GM23338 (cell line): ENCODE measurements around the gene KRTAP12-3. TPM values are rescaled to one million over a fixed set of nuclear protein-coding genes. Genes with fewer than 3 reads are reported as not detected.

Experiments
- ATAC-seq: fragments of 200-7000 bp; cut with Tn5 transposase; 3 replicates; pipeline ENCODE4 v1.9.1; 2020
- DNase-seq: peaks from one replicate; pipeline ENCODE4 v3.0.0-alpha.2; 2015; ENCODE audit warnings: low spot score
- H2AFZ ChIP-seq: fragments of 200-600 bp; sonication (generic); 2 replicates; pipeline ENCODE4 v1.8.0; 2016; ENCODE audit warnings: antibody characterized with exemption, mild to moderate bottlenecking, moderate library complexity
- H3F3A ChIP-seq: fragments of 200-600 bp; sonication (generic); replicated peaks from 2 replicates; pipeline ENCODE4 v1.8.0; 2017; ENCODE audit warnings: antibody characterized with exemption, mixed run types, low read depth
- H3K27ac ChIP-seq: fragments of 200-600 bp; sonication (generic); 2 replicates; pipeline ENCODE4 v1.6.1; 2016; ENCODE audit warnings: low read depth
- H3K27me3 ChIP-seq: fragments of 200-600 bp; sonication (generic); 2 replicates; pipeline ENCODE4 v1.8.0; 2016; ENCODE audit warnings: mild to moderate bottlenecking, mixed run types, moderate library complexity; ENCODE audit not compliant: insufficient read depth
- H3K36me3 ChIP-seq: fragments of 200-600 bp; sonication (generic); 2 replicates; pipeline ENCODE4 v1.8.0; 2016; ENCODE audit warnings: mild to moderate bottlenecking; ENCODE audit not compliant: insufficient read depth
- H3K4me1 ChIP-seq: fragments of 200-600 bp; sonication (generic); 2 replicates; pipeline ENCODE4 v1.8.0; 2016; ENCODE audit warnings: mild to moderate bottlenecking, moderate library complexity; ENCODE audit not compliant: insufficient read depth
- H3K4me2 ChIP-seq: fragments of 200-600 bp; sonication (generic); 2 replicates; pipeline ENCODE4 v1.7.1; 2017; ENCODE audit warnings: mixed run types
- H3K4me3 ChIP-seq: fragments of 200-600 bp; sonication (generic); 2 replicates; pipeline ENCODE4 v1.6.1; 2016; ENCODE audit warnings: mixed run types
- H3K79me2 ChIP-seq: fragments of 200-600 bp; sonication (generic); replicated peaks from 2 replicates; pipeline ENCODE4 v1.8.0; 2017; ENCODE audit warnings: mild to moderate bottlenecking; ENCODE audit not compliant: insufficient read depth
- H3K9me2 ChIP-seq: fragments of 200-600 bp; sonication (generic); 2 replicates; pipeline ENCODE4 v1.8.0; 2017; ENCODE audit not compliant: insufficient read depth
- H4K20me1 ChIP-seq: fragments of 200-600 bp; sonication (generic); replicated peaks from 2 replicates; pipeline ENCODE4 v1.8.0; 2017; ENCODE audit warnings: mild to moderate bottlenecking; ENCODE audit not compliant: insufficient read depth
- H3K27ac Mint-ChIP-seq: 2 replicates; pipeline ENCODE4 v1.8.0; 2020; ENCODE audit warnings: inconsistent platforms, mild to moderate bottlenecking, moderate library complexity, mixed read lengths
- H3K27me3 Mint-ChIP-seq: 3 replicates; pipeline ENCODE4 v1.8.0; 2022; ENCODE audit warnings: low read depth, mild to moderate bottlenecking, moderate library complexity, mixed read lengths, inconsistent platforms; ENCODE audit not compliant: insufficient read depth, poor library complexity
- H3K36me3 Mint-ChIP-seq: 3 replicates; pipeline ENCODE4 v1.8.0; 2021; ENCODE audit warnings: low read depth, mild to moderate bottlenecking, inconsistent platforms, moderate library complexity, mixed read lengths
- H3K4me1 Mint-ChIP-seq: 3 replicates; pipeline ENCODE4 v1.8.0; 2020; ENCODE audit warnings: mild to moderate bottlenecking, inconsistent platforms, mixed read lengths
- H3K4me3 Mint-ChIP-seq: 3 replicates; pipeline ENCODE4 v1.8.0; 2021; ENCODE audit warnings: moderate library complexity, mild to moderate bottlenecking, inconsistent platforms, mixed read lengths
- H3K9me3 Mint-ChIP-seq: 3 replicates; pipeline ENCODE4 v1.8.0; 2020; ENCODE audit warnings: moderate library complexity, mild to moderate bottlenecking, inconsistent platforms, mixed read lengths
- CREB1 ChIP-seq: fragments of 250-450 bp; sonication (Bioruptor Pico); IDR thresholded peaks from 2 replicates; pipeline ENCODE4 v1.5.0; 2020; ENCODE audit warnings: low read depth, mild to moderate bottlenecking, moderate library complexity
- EZH2 ChIP-seq: fragments of 200-600 bp; sonication (generic); IDR thresholded peaks from one replicate; pipeline ENCODE4 v1.8.0; 2017; ENCODE audit warnings: antibody characterized with exemption, mild to moderate bottlenecking, low read depth; ENCODE audit not compliant: unreplicated experiment
- EZH2phosphoT487 ChIP-seq: fragments of 200-600 bp; sonication (generic); IDR thresholded peaks from one replicate; pipeline ENCODE4 v1.8.1; 2018; ENCODE audit warnings: antibody characterized with exemption; ENCODE audit not compliant: unreplicated experiment
- JUNB ChIP-seq: IDR thresholded peaks from one replicate; pipeline ENCODE4 v1.6.1; 2016; ENCODE audit warnings: antibody characterized with exemption; ENCODE audit not compliant: unreplicated experiment
- NANOG ChIP-seq: IDR thresholded peaks from 2 replicates; pipeline ENCODE4 v1.6.1; 2016; ENCODE audit warnings: antibody characterized with exemption, borderline replicate concordance
- POLR2AphosphoS5 ChIP-seq: IDR thresholded peaks from 2 replicates; pipeline ENCODE4 v1.6.1; 2016; ENCODE audit warnings: antibody characterized with exemption, low read depth
- STAT1 ChIP-seq: IDR thresholded peaks from one replicate; pipeline ENCODE4 v1.6.1; 2016; ENCODE audit warnings: antibody characterized with exemption; ENCODE audit not compliant: unreplicated experiment
- ZNF114 ChIP-seq: fragments of 250-450 bp; sonication (Bioruptor Pico); IDR thresholded peaks from 2 replicates; pipeline ENCODE4 v1.5.0; 2020; ENCODE audit warnings: mild to moderate bottlenecking, moderate library complexity
- ZNF331 ChIP-seq: fragments of 250-450 bp; sonication (Bioruptor Pico); IDR thresholded peaks from 2 replicates; pipeline ENCODE4 v1.5.0; 2020; ENCODE audit warnings: low read depth, mild to moderate bottlenecking, moderate library complexity
- polyA plus RNA-seq: library from polyadenylated mRNA; unstranded; fragments of >200 nt; fragmentation: Nextera tagmentation; extraction: Ambion mirVana; gene quantifications from 2 replicates; pipeline ENCODE4 v1.2.1, GENCODE V29; 2016
- total RNA-seq: library from RNA; depleted of rRNA; stranded (reverse); fragments of >200 nt; shearing (Covaris generic); gene quantifications from 2 replicates; pipeline ENCODE4 v1.2.3, GENCODE V29; 2014
- TF ChIP-seq, protein P1 (sequence below), 2 experiments: fragments of 200-600 bp in 1 of 2; sonication (generic) in 1 of 2; conservative IDR thresholded peaks; 2 replicates each; pipeline versions ENCODE4 v1.5.1 to v1.6.1; 2016 to 2017; ENCODE audit warnings: antibody characterized with exemption in 2 of 2, low read depth in 2 of 2, mild to moderate bottlenecking in 2 of 2, moderate library complexity in 1 of 2
- TF ChIP-seq, protein P2 (sequence below): IDR thresholded peaks from 2 replicates; pipeline ENCODE4 v1.6.1; 2016; ENCODE audit warnings: antibody characterized with exemption
- TF ChIP-seq, protein P3 (sequence below): fragments of 250-450 bp; sonication (Bioruptor Pico); IDR thresholded peaks from 2 replicates; pipeline ENCODE4 v1.5.0; 2020; ENCODE audit warnings: mild to moderate bottlenecking, moderate library complexity

The KRTAP12-3 gene
- total and polyA plus RNA-seq, 2 experiments from 2014 or later, result not detected

- no peak for TF ChIP-seq NANOG
- no peak for TF ChIP-seq EZH2phosphoT487
Measured at GRCh38 chr21:44612669-44613229, 45.0 kb upstream of the KRTAP12-3 start (continued).

DNA sequence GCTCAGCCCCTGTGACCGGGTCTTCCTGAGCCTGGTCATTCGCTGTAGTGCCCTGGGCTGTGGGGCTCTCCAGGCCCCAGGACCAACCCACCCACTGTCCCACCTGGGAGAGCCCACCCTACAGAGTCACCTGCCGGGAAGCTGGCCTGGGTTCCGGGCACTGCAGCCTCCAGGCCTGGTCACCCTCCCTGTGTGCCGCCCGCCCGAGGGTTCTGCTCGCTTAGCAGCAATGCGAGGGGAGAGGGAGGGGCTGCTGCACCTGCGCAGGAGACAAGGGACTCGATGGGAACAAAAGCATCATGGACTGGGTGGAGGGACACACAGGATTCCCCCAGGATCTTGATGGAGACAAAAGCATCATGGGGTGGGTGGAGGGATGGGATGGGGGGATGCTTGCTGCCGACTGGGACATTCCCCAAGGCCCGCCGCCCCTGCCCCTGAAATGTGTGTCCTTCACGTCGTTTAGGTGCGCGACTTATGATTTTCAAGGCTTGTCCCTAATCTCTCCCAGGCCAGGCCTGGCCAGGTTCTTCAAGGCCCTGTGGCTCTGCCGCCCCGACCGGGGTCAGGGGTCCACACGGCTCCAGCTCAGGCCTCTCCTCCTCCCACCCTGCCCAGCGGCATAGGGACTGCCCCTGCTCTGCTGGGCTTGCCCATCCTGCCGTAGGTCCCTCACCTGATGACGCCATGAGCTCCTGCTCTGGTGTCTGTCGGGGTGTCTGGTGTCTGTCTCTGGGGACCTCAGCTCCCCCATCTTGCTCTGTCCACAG lies 44.2 kb upstream of the KRTAP12-3 start:
- H3K27ac Mint-ChIP-seq, result no peak overlapping the region; the same call in 1 of the 2 replicates
- no peak overlapping the region for H3K27ac ChIP-seq
- no peak for ATAC-seq
- no peak for TF ChIP-seq NANOG
- TF ChIP-seq, protein P1, sequence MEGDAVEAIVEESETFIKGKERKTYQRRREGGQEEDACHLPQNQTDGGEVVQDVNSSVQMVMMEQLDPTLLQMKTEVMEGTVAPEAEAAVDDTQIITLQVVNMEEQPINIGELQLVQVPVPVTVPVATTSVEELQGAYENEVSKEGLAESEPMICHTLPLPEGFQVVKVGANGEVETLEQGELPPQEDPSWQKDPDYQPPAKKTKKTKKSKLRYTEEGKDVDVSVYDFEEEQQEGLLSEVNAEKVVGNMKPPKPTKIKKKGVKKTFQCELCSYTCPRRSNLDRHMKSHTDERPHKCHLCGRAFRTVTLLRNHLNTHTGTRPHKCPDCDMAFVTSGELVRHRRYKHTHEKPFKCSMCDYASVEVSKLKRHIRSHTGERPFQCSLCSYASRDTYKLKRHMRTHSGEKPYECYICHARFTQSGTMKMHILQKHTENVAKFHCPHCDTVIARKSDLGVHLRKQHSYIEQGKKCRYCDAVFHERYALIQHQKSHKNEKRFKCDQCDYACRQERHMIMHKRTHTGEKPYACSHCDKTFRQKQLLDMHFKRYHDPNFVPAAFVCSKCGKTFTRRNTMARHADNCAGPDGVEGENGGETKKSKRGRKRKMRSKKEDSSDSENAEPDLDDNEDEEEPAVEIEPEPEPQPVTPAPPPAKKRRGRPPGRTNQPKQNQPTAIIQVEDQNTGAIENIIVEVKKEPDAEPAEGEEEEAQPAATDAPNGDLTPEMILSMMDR (conservative IDR thresholded peaks at IDR 0.05; ENCODE audit: low read depth in 2 of 2), result no peak
- TF ChIP-seq ZNF114, result no peak
- TF ChIP-seq, protein P2, sequence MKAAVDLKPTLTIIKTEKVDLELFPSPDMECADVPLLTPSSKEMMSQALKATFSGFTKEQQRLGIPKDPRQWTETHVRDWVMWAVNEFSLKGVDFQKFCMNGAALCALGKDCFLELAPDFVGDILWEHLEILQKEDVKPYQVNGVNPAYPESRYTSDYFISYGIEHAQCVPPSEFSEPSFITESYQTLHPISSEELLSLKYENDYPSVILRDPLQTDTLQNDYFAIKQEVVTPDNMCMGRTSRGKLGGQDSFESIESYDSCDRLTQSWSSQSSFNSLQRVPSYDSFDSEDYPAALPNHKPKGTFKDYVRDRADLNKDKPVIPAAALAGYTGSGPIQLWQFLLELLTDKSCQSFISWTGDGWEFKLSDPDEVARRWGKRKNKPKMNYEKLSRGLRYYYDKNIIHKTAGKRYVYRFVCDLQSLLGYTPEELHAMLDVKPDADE, result no peak
- no peak for TF ChIP-seq JUNB
- no peak for TF ChIP-seq ZNF331
- no peak for TF ChIP-seq CREB1 (CRISPR knock-in tag)
- no peak for TF ChIP-seq EZH2
- TF ChIP-seq, protein P3, sequence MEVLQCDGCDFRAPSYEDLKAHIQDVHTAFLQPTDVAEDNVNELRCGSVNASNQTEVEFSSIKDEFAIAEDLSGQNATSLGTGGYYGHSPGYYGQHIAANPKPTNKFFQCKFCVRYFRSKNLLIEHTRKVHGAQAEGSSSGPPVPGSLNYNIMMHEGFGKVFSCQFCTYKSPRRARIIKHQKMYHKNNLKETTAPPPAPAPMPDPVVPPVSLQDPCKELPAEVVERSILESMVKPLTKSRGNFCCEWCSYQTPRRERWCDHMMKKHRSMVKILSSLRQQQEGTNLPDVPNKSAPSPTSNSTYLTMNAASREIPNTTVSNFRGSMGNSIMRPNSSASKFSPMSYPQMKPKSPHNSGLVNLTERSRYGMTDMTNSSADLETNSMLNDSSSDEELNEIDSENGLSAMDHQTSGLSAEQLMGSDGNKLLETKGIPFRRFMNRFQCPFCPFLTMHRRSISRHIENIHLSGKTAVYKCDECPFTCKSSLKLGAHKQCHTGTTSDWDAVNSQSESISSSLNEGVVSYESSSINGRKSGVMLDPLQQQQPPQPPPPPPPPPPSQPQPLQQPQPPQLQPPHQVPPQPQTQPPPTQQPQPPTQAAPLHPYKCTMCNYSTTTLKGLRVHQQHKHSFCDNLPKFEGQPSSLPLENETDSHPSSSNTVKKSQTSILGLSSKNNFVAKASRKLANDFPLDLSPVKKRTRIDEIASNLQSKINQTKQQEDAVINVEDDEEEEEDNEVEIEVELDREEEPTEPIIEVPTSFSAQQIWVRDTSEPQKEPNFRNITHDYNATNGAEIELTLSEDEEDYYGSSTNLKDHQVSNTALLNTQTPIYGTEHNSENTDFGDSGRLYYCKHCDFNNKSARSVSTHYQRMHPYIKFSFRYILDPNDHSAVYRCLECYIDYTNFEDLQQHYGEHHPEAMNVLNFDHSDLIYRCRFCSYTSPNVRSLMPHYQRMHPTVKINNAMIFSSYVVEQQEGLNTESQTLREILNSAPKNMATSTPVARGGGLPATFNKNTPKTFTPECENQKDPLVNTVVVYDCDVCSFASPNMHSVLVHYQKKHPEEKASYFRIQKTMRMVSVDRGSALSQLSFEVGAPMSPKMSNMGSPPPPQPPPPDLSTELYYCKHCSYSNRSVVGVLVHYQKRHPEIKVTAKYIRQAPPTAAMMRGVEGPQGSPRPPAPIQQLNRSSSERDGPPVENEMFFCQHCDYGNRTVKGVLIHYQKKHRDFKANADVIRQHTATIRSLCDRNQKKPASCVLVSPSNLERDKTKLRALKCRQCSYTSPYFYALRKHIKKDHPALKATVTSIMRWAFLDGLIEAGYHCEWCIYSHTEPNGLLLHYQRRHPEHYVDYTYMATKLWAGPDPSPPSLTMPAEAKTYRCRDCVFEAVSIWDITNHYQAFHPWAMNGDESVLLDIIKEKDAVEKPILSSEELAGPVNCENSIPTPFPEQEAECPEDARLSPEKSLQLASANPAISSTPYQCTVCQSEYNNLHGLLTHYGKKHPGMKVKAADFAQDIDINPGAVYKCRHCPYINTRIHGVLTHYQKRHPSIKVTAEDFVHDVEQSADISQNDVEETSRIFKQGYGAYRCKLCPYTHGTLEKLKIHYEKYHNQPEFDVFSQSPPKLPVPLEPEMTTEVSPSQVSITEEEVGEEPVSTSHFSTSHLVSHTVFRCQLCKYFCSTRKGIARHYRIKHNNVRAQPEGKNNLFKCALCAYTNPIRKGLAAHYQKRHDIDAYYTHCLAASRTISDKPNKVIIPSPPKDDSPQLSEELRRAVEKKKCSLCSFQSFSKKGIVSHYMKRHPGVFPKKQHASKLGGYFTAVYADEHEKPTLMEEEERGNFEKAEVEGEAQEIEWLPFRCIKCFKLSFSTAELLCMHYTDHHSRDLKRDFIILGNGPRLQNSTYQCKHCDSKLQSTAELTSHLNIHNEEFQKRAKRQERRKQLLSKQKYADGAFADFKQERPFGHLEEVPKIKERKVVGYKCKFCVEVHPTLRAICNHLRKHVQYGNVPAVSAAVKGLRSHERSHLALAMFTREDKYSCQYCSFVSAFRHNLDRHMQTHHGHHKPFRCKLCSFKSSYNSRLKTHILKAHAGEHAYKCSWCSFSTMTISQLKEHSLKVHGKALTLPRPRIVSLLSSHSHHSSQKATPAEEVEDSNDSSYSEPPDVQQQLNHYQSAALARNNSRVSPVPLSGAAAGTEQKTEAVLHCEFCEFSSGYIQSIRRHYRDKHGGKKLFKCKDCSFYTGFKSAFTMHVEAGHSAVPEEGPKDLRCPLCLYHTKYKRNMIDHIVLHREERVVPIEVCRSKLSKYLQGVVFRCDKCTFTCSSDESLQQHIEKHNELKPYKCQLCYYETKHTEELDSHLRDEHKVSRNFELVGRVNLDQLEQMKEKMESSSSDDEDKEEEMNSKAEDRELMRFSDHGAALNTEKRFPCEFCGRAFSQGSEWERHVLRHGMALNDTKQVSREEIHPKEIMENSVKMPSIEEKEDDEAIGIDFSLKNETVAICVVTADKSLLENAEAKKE, result no peak
- TF ChIP-seq STAT1, result no peak
- TF ChIP-seq POLR2AphosphoS5, result no peak
- TF ChIP-seq EZH2phosphoT487, result no peak

More for the DNA sequence above, 44.2 kb upstream of the KRTAP12-3 start:
- H3K36me3 Mint-ChIP-seq, result peaks cover 20% of the 10 kb centered on the region
- no peak overlapping the region for H3K4me2 ChIP-seq
- H3K9me2 ChIP-seq, result no peaks in the 10 kb centered on the region
- H3K4me1 Mint-ChIP-seq, result peaks cover 19% of the 10 kb centered on the region
- H3K4me3 ChIP-seq, result no peak overlapping the region
- peaks cover 8% of the 10 kb centered on the region for H3K27me3 Mint-ChIP-seq
- H3K36me3 ChIP-seq, result 0 out of 2 replicates have a peak, but pooled peaks cover 4% of the 10 kb centered on the region
- H3K4me3 Mint-ChIP-seq, result no peak overlapping the region
- no peak for DNase-seq
- no peak overlapping the region for H2AFZ ChIP-seq
- H3F3A ChIP-seq, result no peaks in the 10 kb centered on the region
- H3K9me3 Mint-ChIP-seq, result peaks cover 43% of the 10 kb centered on the region
- no peaks in the 10 kb centered on the region for H3K27me3 ChIP-seq
- H3K79me2 ChIP-seq, result no peaks in the 10 kb centered on the region
- H3K4me1 ChIP-seq, result no peaks in the 10 kb centered on the region
- H4K20me1 ChIP-seq, result no peaks in the 10 kb centered on the region
